Activated CD4-positive, alpha-beta T cell treated with anti-CD3 and anti-CD28 coated beads, Interleukin-2, amount 50 U/mL, for 48 hours (primary cell): ENCODE measurements around the gene PRKG1.
"Not testable (repeated sequence)": the region's sequence is repeated elsewhere in the genome, so short reads cannot be mapped to it uniquely, and the experiment has no call there.

Experiments
- DNase-seq, 2 experiments: peaks; one replicate each; pipeline ENCODE4 v3.0.0-alpha.2; 2020

The PRKG1 gene

GRCh38 chr10:51343391-51343790, 269.1 kb downstream of the PRKG1 start:
- no peak for DNase-seq

GRCh38 chr10:51344371-51344770, 270.1 kb downstream of the PRKG1 start:
- no peak for DNase-seq

GRCh38 chr10:51348622-51349021, 274.3 kb downstream of the PRKG1 start:
- no peak for DNase-seq

GRCh38 chr10:51357170-51357569, 282.9 kb downstream of the PRKG1 start:
- DNase-seq = no peak

- no peak for DNase-seq
Measured at GRCh38 chr10:51358227-51358626, 283.9 kb downstream of the PRKG1 start.

GRCh38 chr10:51363415-51363814, 289.1 kb downstream of the PRKG1 start:
- DNase-seq = no peak

GRCh38 chr10:51364674-51365073, 290.4 kb downstream of the PRKG1 start:
- DNase-seq = no peak

- DNase-seq = no peak
Measured at GRCh38 chr10:51366044-51366443, 291.8 kb downstream of the PRKG1 start.

GRCh38 chr10:51367127-51367526, 292.8 kb downstream of the PRKG1 start:
- DNase-seq = no peak

GRCh38 chr10:51367694-51368093, 293.4 kb downstream of the PRKG1 start:
- DNase-seq = no peak

- DNase-seq = no peak
Measured at GRCh38 chr10:51368943-51369342, 294.7 kb downstream of the PRKG1 start.

GRCh38 chr10:51369903-51370302, 295.6 kb downstream of the PRKG1 start:
- DNase-seq = no peak

GRCh38 chr10:51371743-51372142, 297.5 kb downstream of the PRKG1 start:
- DNase-seq = no peak

GRCh38 chr10:51375790-51376189, 301.5 kb downstream of the PRKG1 start:
- DNase-seq = no peak

- no peak for DNase-seq
Measured at GRCh38 chr10:51377070-51377931, 303.0 kb downstream of the PRKG1 start.

GRCh38 chr10:51377932-51378599, 303.8 kb downstream of the PRKG1 start:
- DNase-seq = no peak

- no peak for DNase-seq
Measured at GRCh38 chr10:51382181-51382580, 307.9 kb downstream of the PRKG1 start.

- DNase-seq = no peak
Measured at GRCh38 chr10:51384971-51385370, 310.7 kb downstream of the PRKG1 start.

GRCh38 chr10:51386248-51386885, 312.1 kb downstream of the PRKG1 start:
- DNase-seq = no peak

- DNase-seq = peak; percentile 34 to 50
Measured at GRCh38 chr10:51389415-51390321, 315.4 kb downstream of the PRKG1 start.

- DNase-seq = not testable (repeated sequence)
Measured at GRCh38 chr10:51393006-51393405, 318.7 kb downstream of the PRKG1 start.

- DNase-seq = no peak
Measured at GRCh38 chr10:51394039-51394438, 319.8 kb downstream of the PRKG1 start.

GRCh38 chr10:51397244-51397643, 323.0 kb downstream of the PRKG1 start:
- DNase-seq = no peak
